Measurements from ENCODE around the gene KCNC1. TPM values are rescaled to one million over a fixed set of nuclear protein-coding genes. Genes with fewer than 3 reads are reported as not detected.
A peak's percentile ranks its signal among the peaks of the same experiment; 100 is the strongest.

Gene KCNC1
- total RNA-seq, 1 experiment from 2014 or later = 0.11 TPM

GRCh38 chr11:17711836-17712235 lies 22.7 kb upstream of the KCNC1 start:
- DNase-seq (ENCODE audit: low read depth, low spot score) = no peak
- in situ Hi-C loops (cut with HindIII; ENCODE audit: low pct_unique_long_range_greater_than_20kb, low sequenced_read_pairs) = no loop called here

- no peak for DNase-seq (ENCODE audit: low read depth, low spot score)
- in situ Hi-C loops (cut with HindIII; ENCODE audit: low pct_unique_long_range_greater_than_20kb, low sequenced_read_pairs) = no loop called here
Observed at GRCh38 chr11:17713851-17714250, 20.7 kb upstream of the KCNC1 start.

- DNase-seq (ENCODE audit: low read depth, low spot score) = no peak
- in situ Hi-C loops (cut with HindIII; ENCODE audit: low pct_unique_long_range_greater_than_20kb, low sequenced_read_pairs) = no loop called here
Observed at GRCh38 chr11:17714356-17714854, 20.2 kb upstream of the KCNC1 start.

- in situ Hi-C loops (cut with HindIII; ENCODE audit: low pct_unique_long_range_greater_than_20kb, low sequenced_read_pairs) = no loop called here
Observed at GRCh38 chr11:17714870-17715269, 19.7 kb upstream of the KCNC1 start.

GRCh38 chr11:17716807-17717206 lies 17.8 kb upstream of the KCNC1 start:
- in situ Hi-C loops (cut with HindIII; ENCODE audit: low pct_unique_long_range_greater_than_20kb, low sequenced_read_pairs) = no loop called here
- no peak for DNase-seq (ENCODE audit: low read depth, low spot score)

More at GRCh38 chr11:17714870-17715269, 19.7 kb upstream of the KCNC1 start:
- no peak for DNase-seq (ENCODE audit: low read depth, low spot score)

GRCh38 chr11:17718015-17718414 lies 16.6 kb upstream of the KCNC1 start:
- in situ Hi-C loops (cut with HindIII; ENCODE audit: low pct_unique_long_range_greater_than_20kb, low sequenced_read_pairs) = no loop called here
- no peak for DNase-seq (ENCODE audit: low read depth, low spot score)

GRCh38 chr11:17718510-17718962 lies 16.0 kb upstream of the KCNC1 start:
- DNase-seq (ENCODE audit: low read depth, low spot score) = no peak
- in situ Hi-C loops (cut with HindIII; ENCODE audit: low pct_unique_long_range_greater_than_20kb, low sequenced_read_pairs) = no loop called here

GRCh38 chr11:17719028-17719937 lies 15.3 kb upstream of the KCNC1 start, which contains the start of gene MYOD1:
Gene MYOD1 (plus strand): TSS chr11:17719571. CDS start chr11:17719783, 212 bp downstream.
- in situ Hi-C loops (cut with HindIII; ENCODE audit: low pct_unique_long_range_greater_than_20kb, low sequenced_read_pairs) = no loop called here
- no peak for DNase-seq (ENCODE audit: low read depth, low spot score)

GRCh38 chr11:17719938-17720795 lies 14.4 kb upstream of the KCNC1 start:
- in situ Hi-C loops (cut with HindIII; ENCODE audit: low pct_unique_long_range_greater_than_20kb, low sequenced_read_pairs) = no loop called here
- no peak for DNase-seq (ENCODE audit: low read depth, low spot score)

- in situ Hi-C loops (cut with HindIII; ENCODE audit: low pct_unique_long_range_greater_than_20kb, low sequenced_read_pairs) = no loop called here
- no peak for DNase-seq (ENCODE audit: low read depth, low spot score)
Observed at GRCh38 chr11:17720796-17721171, 13.8 kb upstream of the KCNC1 start.

GRCh38 chr11:17721242-17721999 lies 13.2 kb upstream of the KCNC1 start:
- in situ Hi-C loops (cut with HindIII; ENCODE audit: low pct_unique_long_range_greater_than_20kb, low sequenced_read_pairs) = no loop called here
- no peak for DNase-seq (ENCODE audit: low read depth, low spot score)

- in situ Hi-C loops (cut with HindIII; ENCODE audit: low pct_unique_long_range_greater_than_20kb, low sequenced_read_pairs) = no loop called here
- peak; percentile 62 for DNase-seq (ENCODE audit: low read depth, low spot score)
Observed at GRCh38 chr11:17722000-17722643, 12.5 kb upstream of the KCNC1 start.

GRCh38 chr11:17724020-17724908 lies 10.3 kb upstream of the KCNC1 start:
- in situ Hi-C loops (cut with HindIII; ENCODE audit: low pct_unique_long_range_greater_than_20kb, low sequenced_read_pairs) = no loop called here
- no peak for DNase-seq (ENCODE audit: low read depth, low spot score)

- in situ Hi-C loops (cut with HindIII; ENCODE audit: low pct_unique_long_range_greater_than_20kb, low sequenced_read_pairs) = no loop called here
- DNase-seq (ENCODE audit: low read depth, low spot score) = no peak
Observed at GRCh38 chr11:17725174-17725573, 9.4 kb upstream of the KCNC1 start.

GRCh38 chr11:17730137-17730536 lies 4.4 kb upstream of the KCNC1 start:
- in situ Hi-C loops (cut with HindIII; ENCODE audit: low pct_unique_long_range_greater_than_20kb, low sequenced_read_pairs) = no loop called here

More at GRCh38 chr11:17730137-17730536, 4.4 kb upstream of the KCNC1 start:
- DNase-seq (ENCODE audit: low read depth, low spot score) = no peak

Data from SK-MEL-5 (cell line).